K562 (cell line): Measurements from ENCODE around the gene PLXNB2. TPM values are rescaled to one million over a fixed set of nuclear protein-coding genes. Genes with fewer than 3 reads are reported as not detected.

ENCODE experiments used
- ATAC-seq: fragments of 200-7000 bp; cut with Tn5 transposase; 3 replicates; pipeline ENCODE4 v1.9.1; 2020; ENCODE audit warnings: moderate library complexity
- BruUV-seq: library from RNA; stranded (reverse); fragments of 400-500 nt; replicated peaks from 2 replicates; lab custom pipeline; 2021; lab: Mats Ljungman, UMichigan
- CTCF ChIA-PET: fragments of 300-600 bp; formaldehyde crosslinking; extraction: SDS; loops from one replicate; lab custom pipeline; 2021; ENCODE audit warnings: low intra/inter-chr PET ratio; lab: Yijun Ruan, JAX
- POLR2A ChIA-PET: fragments of 300-600, 350-650 bp; sonication (Branson Sonifier 250); formaldehyde crosslinking; extraction: SDS; loops from one replicate; lab custom pipeline; 2021; ENCODE audit warnings: antibody characterized with exemption, inconsistent platforms; lab: Yijun Ruan, JAX
- DNase-seq, 4 experiments: peaks; one replicate each; pipeline versions ENCODE4 v3.0.0 to v3.0.0-alpha.2; 2011 to 2018; ENCODE audit warnings: low spot score in 3 of 4, mixed read lengths in 3 of 4; ENCODE audit errors: extremely low read depth in 1 of 4
- FAIRE-seq: peaks from 2 replicates; lab custom pipeline; 2011; peaks lifted over from hg19 to GRCh38; lab: Jason Lieb, UNC
- H2AFZ ChIP-seq: 2 replicates; pipeline ENCODE4 v1.6.0; 2011; ENCODE audit warnings: low read depth, low read length, control low read depth, inconsistent platforms
- H3K27ac ChIP-seq: fragments of 200-600 bp; 3 replicates; pipeline ENCODE4 v1.8.0; 2011; ENCODE audit warnings: low read depth, mild to moderate bottlenecking, control low read depth, inconsistent platforms, low read length, moderate library complexity, mixed read lengths; ENCODE audit errors: extremely low read depth
- H3K27me3 ChIP-seq, 2 experiments: fragments of 300-600 bp in 1 of 2; 2 replicates in 1 of 2; 3 replicates in 1 of 2; pipeline versions ENCODE4 v1.6.0 to v1.8.0; 2011; ENCODE audit warnings: inconsistent platforms in 2 of 2, low read length in 2 of 2, mild to moderate bottlenecking in 1 of 2, mixed read lengths in 1 of 2, moderate library complexity in 1 of 2; ENCODE audit not compliant: control insufficient read depth in 2 of 2, insufficient read depth in 2 of 2
- H3K36me3 ChIP-seq: fragments of 300-600 bp; 3 replicates; pipeline ENCODE4 v1.8.0; 2011; ENCODE audit warnings: mild to moderate bottlenecking, low read length, inconsistent platforms; ENCODE audit not compliant: control insufficient read depth, insufficient read depth
- H3K4me1 ChIP-seq, 2 experiments: fragments of 200-600 bp in 1 of 2; replicated peaks in 1 of 2; 2 replicates in 1 of 2; 3 replicates in 1 of 2; pipeline versions ENCODE4 v1.5.1 to v1.8.0; 2011; ENCODE audit warnings: inconsistent platforms in 2 of 2, low read length in 2 of 2, mild to moderate bottlenecking in 1 of 2, mixed read lengths in 1 of 2, moderate library complexity in 1 of 2; ENCODE audit not compliant: control insufficient read depth in 2 of 2, insufficient read depth in 2 of 2
- H3K4me2 ChIP-seq: 2 replicates; pipeline ENCODE4 v1.6.1; 2011; ENCODE audit warnings: low read length, control low read depth, inconsistent platforms, mixed read lengths; ENCODE audit not compliant: insufficient read depth
- H3K4me3 ChIP-seq: fragments of 200-600 bp; sonication (generic), shearing (Covaris generic); 2 replicates; pipeline ENCODE4 v1.5.1; 2016; ENCODE audit warnings: control low read depth, inconsistent platforms
- H3K79me2 ChIP-seq: fragments of 200-600 bp; 3 replicates; pipeline ENCODE4 v1.8.0; 2011; ENCODE audit warnings: low read length, inconsistent platforms; ENCODE audit not compliant: control insufficient read depth, insufficient read depth
- H3K9ac ChIP-seq, 2 experiments: 2 replicates each; pipeline versions ENCODE4 v1.6.0 to v1.6.1; 2011; ENCODE audit warnings: low read depth in 2 of 2, low read length in 2 of 2, control low read depth in 1 of 2, inconsistent platforms in 1 of 2, mild to moderate bottlenecking in 1 of 2, mixed read lengths in 1 of 2; ENCODE audit not compliant: insufficient read depth in 1 of 2
- H3K9me1 ChIP-seq: one replicate; pipeline ENCODE4 v1.6.0; 2011; ENCODE audit warnings: inconsistent platforms, mild to moderate bottlenecking, low read length, moderate library complexity; ENCODE audit not compliant: control insufficient read depth, insufficient read depth
- H3K9me3 ChIP-seq: replicated peaks from 2 replicates; pipeline ENCODE4 v1.5.1; 2011; ENCODE audit warnings: low read depth, low read length, inconsistent platforms; ENCODE audit not compliant: control insufficient read depth, insufficient read depth
- H4K20me1 ChIP-seq: replicated peaks from 2 replicates; pipeline ENCODE4 v1.6.1; 2011; ENCODE audit warnings: low read length, inconsistent platforms, mixed read lengths; ENCODE audit not compliant: control insufficient read depth, insufficient read depth
- BMI1 ChIP-seq: fragments of 150-350 bp; IDR thresholded peaks from 2 replicates; pipeline ENCODE4 v1.6.1; 2014; ENCODE audit warnings: low read length
- CCAR2 ChIP-seq: fragments of 200-400 bp; formaldehyde crosslinking; IDR thresholded peaks from 2 replicates; pipeline ENCODE4 v1.6.1; 2017; ENCODE audit warnings: mild to moderate bottlenecking, low read depth, low read length
- MAZ ChIP-seq, 2 experiments: fragments of 450-650 bp in 1 of 2; sonication (generic) in 1 of 2; formaldehyde crosslinking; IDR thresholded peaks in 1 of 2; conservative IDR thresholded peaks in 1 of 2; 2 replicates each; pipeline versions ENCODE4 v1.4.0 to v1.5.0; 2020; ENCODE audit warnings: mild to moderate bottlenecking in 1 of 2, missing genetic modification reagents in 1 of 2
- MCM2 ChIP-seq: fragments of 450-650 bp; IDR thresholded peaks from 2 replicates; pipeline ENCODE4 v1.6.1; 2017; ENCODE audit warnings: low read depth, mild to moderate bottlenecking
- MTA2 ChIP-seq: fragments of 450-650 bp; IDR thresholded peaks from 2 replicates; pipeline ENCODE4 v1.6.1; 2016; ENCODE audit warnings: low read depth
- PCBP2 ChIP-seq: fragments of 200-400 bp; formaldehyde crosslinking; IDR thresholded peaks from 2 replicates; pipeline ENCODE4 v1.6.1; 2018; ENCODE audit warnings: low read length, low read depth, mild to moderate bottlenecking, moderate library complexity; ENCODE audit not compliant: poor library complexity, severe bottlenecking
- POLR2G ChIP-seq: fragments of 200-400 bp; formaldehyde crosslinking; IDR thresholded peaks from 2 replicates; pipeline ENCODE4 v1.6.1; 2017; ENCODE audit warnings: low read depth, mild to moderate bottlenecking, antibody characterized with exemption, low read length, moderate library complexity
- RNF219 ChIP-seq: fragments of 250-450 bp; sonication (Bioruptor Pico); IDR thresholded peaks from 2 replicates; pipeline ENCODE4 v1.5.0; 2022; ENCODE audit warnings: mild to moderate bottlenecking
- SAFB2 ChIP-seq: fragments of 200-400 bp; formaldehyde crosslinking; IDR thresholded peaks from 2 replicates; pipeline ENCODE4 v1.6.1; 2018; ENCODE audit warnings: borderline replicate concordance, low read length, low read depth, moderate library complexity; ENCODE audit not compliant: severe bottlenecking
- U2AF2 ChIP-seq: fragments of 200-400 bp; formaldehyde crosslinking; optimal IDR thresholded peaks from 2 replicates; pipeline ENCODE3; 2017; ENCODE audit warnings: low read depth, mild to moderate bottlenecking, low read length
- UBTF ChIP-seq, 2 experiments: IDR thresholded peaks; 2 replicates each; pipeline ENCODE4 v1.6.1; 2012; ENCODE audit warnings: improper control_type of control experiment in 2 of 2, low read depth in 2 of 2, low read length in 2 of 2, borderline replicate concordance in 1 of 2
- ZHX1 ChIP-seq: fragments of 150-350 bp; conservative IDR thresholded peaks from 2 replicates; pipeline ENCODE4 v1.6.1; 2014; ENCODE audit warnings: low read length
- ZNF512 ChIP-seq: IDR thresholded peaks from 2 replicates; pipeline ENCODE4 v1.6.1; 2016; ENCODE audit warnings: missing genetic modification characterization, missing compliant biosample characterization
- ZNF586 ChIP-seq: fragments of 450-650 bp; formaldehyde crosslinking; conservative IDR thresholded peaks from 2 replicates; pipeline ENCODE4 v1.4.0; 2020; ENCODE audit warnings: mild to moderate bottlenecking, moderate library complexity
- WGBS: fragments of 100-300 bp; shearing (Covaris generic); methylation state at CpG from one replicate; pipeline ENCODE4 v1.1.6; 2016; ENCODE audit warnings: low coverage, mixed read lengths; ENCODE audit not compliant: insufficient coverage; ENCODE audit errors: missing lambda C conversion rate; 5-methylcytosine and 5-hydroxymethylcytosine counted together
- in situ Hi-C: fragments of 300-500 bp; cut with MboI; formaldehyde crosslinking; loops from 4 replicates; pipeline ENCODE4 v1.15.0; 2018; ENCODE audit warnings: inconsistent platforms, mixed read lengths
- intact Hi-C: fragments of 100-400 bp; cut with micrococcal nuclease; formaldehyde crosslinking; loops from 2 replicates; pipeline ENCODE4 v1.14.2; 2022
- polyA plus RNA-seq, 8 experiments: library from polyadenylated mRNA; depleted of rRNA in 4 of 8; stranded (reverse) in 5 of 8; unstranded in 3 of 8; fragments of >200 nt; fragmentation: Nextera tagmentation in 2 of 8; fragmentation: Illumina TruSeq in 1 of 8; extraction: Ambion mirVana in 2 of 8; extraction: Trizol in 1 of 8; gene quantifications; 2 replicates each; pipeline versions ENCODE4 v1.2.1 to v1.2.3, GENCODE V29; 2011 to 2014; ENCODE audit warnings: inconsistent platforms in 1 of 8, missing spikeins in 1 of 8
- total RNA-seq, 7 experiments: library from RNA; depleted of rRNA in 6 of 7; stranded (reverse); fragments of >200 nt in 6 of 7; fragmentation: Illumina TruSeq in 2 of 7; extraction: Trizol in 2 of 7; gene quantifications; 2 replicates each; pipeline versions ENCODE4 v1.2.1 to v1.2.3, GENCODE V29; 2011 to 2021; ENCODE audit warnings: low replicate concordance in 1 of 7

The PLXNB2 gene
- total and polyA plus RNA-seq, 9 of the 15 experiments (the other 6 are each of a cell fraction or from before 2014, with no cell fraction given), result 0.15 to 45.1 (median 13.6) TPM

GRCh38 chr22:50356186-50356585 is 48.7 kb upstream of the PLXNB2 start:
- Histone ChIP-seq H3K9me3 (no peaks in the 10 kb centered on the region), H3K4me2 (no peak overlapping the region), H4K20me1 (0 out of 2 replicates have a peak, but pooled peaks cover 7% of the 10 kb centered on the region), H3K27ac (no peak overlapping the region), H3K9ac (no peak overlapping the region), H3K4me3 (no peak overlapping the region), H2AFZ (no peak overlapping the region), H3K36me3 (peaks cover 23% of the 10 kb centered on the region; the same call in 1 of the 3 replicates), H3K79me2 (peaks cover 54% of the 10 kb centered on the region), H3K27me3 (no peaks in the 10 kb centered on the region), H3K4me1 (no peaks in the 10 kb centered on the region; a peak in 1 of 5 replicates), H3K9me1 (peaks cover 6% of the 10 kb centered on the region)
- intact Hi-C loops, result no loop called here
- ChIA-PET POLR2A (no interaction called here), CTCF (no interaction called here)
- FAIRE-seq (no peak), DNase-seq (no peak), ATAC-seq (no peak)
- in situ Hi-C loops, result no loop called here
- BruUV-seq, result no TSS peak
- WGBS, result 75% methylated on average over 3 of the region's 8 CpGs
- TF ChIP-seq MCM2 (no peak), ZNF512 (tag) (no peak), SAFB2 (no peak), PCBP2 (no peak), MAZ (CRISPR knock-in tag; conservative IDR thresholded peaks at IDR 0.05 in 1 of 2, IDR thresholded peaks at IDR 0.05 in 1 of 2) (no peak), RNF219 (no peak), UBTF (IDR thresholded peaks at IDR 0.05; ENCODE audit: borderline replicate concordance in 1 of 2, low read depth in 2 of 2, low read length in 2 of 2) (no peak), POLR2G (no peak), ZHX1 (no peak), CCAR2 (no peak), BMI1 (no peak), MTA2 (no peak), ZNF586 (CRISPR knock-in tag) (no peak), U2AF2 (no peak)
